C4-2B (cell line): Measurements from ENCODE around the gene SORL1-AS1.

ENCODE experiments used
- CTCF ChIP-seq: fragments of 450-650 bp; conservative IDR thresholded peaks from 2 replicates; pipeline ENCODE4 v1.5.1; 2017; ENCODE audit warnings: mild to moderate bottlenecking
- ZFX ChIP-seq: fragments of 450-650 bp; IDR thresholded peaks from 2 replicates; pipeline ENCODE4 v1.6.1; 2017

GRCh38 chr11:121471167-121471566 lies 18.4 kb upstream of the SORL1-AS1 start:
- TF ChIP-seq CTCF, result no peak
- TF ChIP-seq ZFX, result no peak
